ENCODE data around the gene SLC8A1.

The SLC8A1 gene

GRCh38 chr2:40279001-40279400 is 172.9 kb downstream of the SLC8A1 start:
- TF ChIP-seq CTCF (IDR thresholded peaks at IDR 0.05), result no peak
- peak overlapping the region in 1 of 2 donors; percentile 35 for H3K27ac ChIP-seq
- peak overlapping the region; percentile 39 for H3K4me3 ChIP-seq
- DNase-seq (ENCODE audit: low spot score), result no peak

GRCh38 chr2:40276076-40276475 is 175.8 kb downstream of the SLC8A1 start:
- DNase-seq (ENCODE audit: low spot score), result no peak
- TF ChIP-seq CTCF (IDR thresholded peaks at IDR 0.05), result no peak
- no peak overlapping the region for H3K27ac ChIP-seq

GRCh38 chr2:40274270-40274669 is 177.6 kb downstream of the SLC8A1 start:
- DNase-seq (ENCODE audit: low spot score), result no peak
- no peak for TF ChIP-seq CTCF (IDR thresholded peaks at IDR 0.05)
- Histone ChIP-seq H3K4me3 (no peak overlapping the region), H3K27ac (peak overlapping the region in 1 of 2 donors; percentile 0)

More at GRCh38 chr2:40276076-40276475, 175.8 kb downstream of the SLC8A1 start:
- H3K4me3 ChIP-seq, result no peak overlapping the region

GRCh38 chr2:40273734-40274182 is 178.1 kb downstream of the SLC8A1 start:
- no peak for TF ChIP-seq CTCF (IDR thresholded peaks at IDR 0.05)
- no peak overlapping the region for H3K4me3 ChIP-seq
- peak overlapping the region in 1 of 2 donors; percentile 0 for H3K27ac ChIP-seq
- no peak for DNase-seq (ENCODE audit: low spot score)

- Histone ChIP-seq H3K4me3 (no peak overlapping the region), H3K27ac (no peak overlapping the region)
- no peak for TF ChIP-seq CTCF (IDR thresholded peaks at IDR 0.05)
- DNase-seq (ENCODE audit: low spot score), result no peak
Measured at GRCh38 chr2:40271094-40271493, 180.8 kb downstream of the SLC8A1 start.

GRCh38 chr2:40270372-40270771 is 181.5 kb downstream of the SLC8A1 start:
- H3K27ac ChIP-seq, result no peak overlapping the region
- no peak overlapping the region for H3K4me3 ChIP-seq
- DNase-seq (ENCODE audit: low spot score), result no peak
- no peak for TF ChIP-seq CTCF (IDR thresholded peaks at IDR 0.05)

- H3K4me3 ChIP-seq, result no peak overlapping the region
- TF ChIP-seq CTCF (IDR thresholded peaks at IDR 0.05), result no peak
- no peak overlapping the region for H3K27ac ChIP-seq
- DNase-seq (ENCODE audit: low spot score), result no peak
Measured at GRCh38 chr2:40268566-40268965, 183.3 kb downstream of the SLC8A1 start.

All from coronary artery (tissue), 2 donors.